Suppressor macrophage (primary cell): ENCODE data around the gene GRK5.
A peak's percentile ranks its signal among the peaks of the same experiment; 100 is the strongest.

ENCODE experiments used
- DNase-seq, 4 experiments: peaks; one replicate each; pipeline ENCODE4 v3.0.0-alpha.2; 2020 to 2022

Gene GRK5

GRCh38 chr10:119344381-119344780 lies 137.0 kb downstream of the GRK5 start:
- no peak for DNase-seq

GRCh38 chr10:119346095-119346832 lies 138.9 kb downstream of the GRK5 start:
- DNase-seq = no peak

DNA sequence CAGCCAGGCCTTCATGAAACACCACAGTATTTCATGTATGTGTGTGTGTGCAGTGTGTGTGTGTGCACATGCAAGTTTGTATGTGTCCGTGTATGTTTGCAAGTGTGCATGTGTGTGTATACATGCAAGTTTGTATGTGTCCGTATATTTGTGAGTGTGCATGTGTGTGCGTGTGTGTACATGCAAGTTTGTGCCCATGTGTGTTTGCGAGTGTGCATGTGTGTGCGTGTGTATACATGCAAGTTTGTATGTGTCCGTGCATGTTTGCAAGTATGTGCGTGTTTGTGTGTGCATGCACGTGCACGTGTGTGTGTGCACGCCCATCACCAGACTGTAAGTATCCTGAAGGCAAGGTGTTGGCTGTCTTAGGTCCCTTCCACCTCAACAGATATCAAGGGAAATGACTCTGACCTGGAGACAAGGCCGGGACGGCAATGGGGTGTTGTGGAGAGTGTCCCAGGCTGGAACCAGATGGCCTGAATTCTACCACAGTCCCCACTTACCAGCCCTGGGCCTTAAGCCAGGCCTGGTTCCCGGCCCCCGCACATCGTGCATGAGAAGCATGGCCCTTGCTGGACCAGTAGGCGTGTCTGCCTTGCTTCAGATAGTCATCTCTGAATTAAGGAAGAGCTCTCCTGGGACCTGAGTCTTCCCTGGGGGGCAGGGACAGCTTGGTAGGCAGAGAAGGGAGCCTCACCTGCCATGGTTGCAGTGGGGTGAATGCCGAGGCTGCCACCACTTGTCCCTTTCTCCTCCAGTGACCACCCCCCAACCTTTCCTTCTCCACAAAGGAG lies 140.0 kb downstream of the GRK5 start:
- DNase-seq = no peak

GRCh38 chr10:119348106-119348505 lies 140.7 kb downstream of the GRK5 start:
- DNase-seq = no peak

DNA sequence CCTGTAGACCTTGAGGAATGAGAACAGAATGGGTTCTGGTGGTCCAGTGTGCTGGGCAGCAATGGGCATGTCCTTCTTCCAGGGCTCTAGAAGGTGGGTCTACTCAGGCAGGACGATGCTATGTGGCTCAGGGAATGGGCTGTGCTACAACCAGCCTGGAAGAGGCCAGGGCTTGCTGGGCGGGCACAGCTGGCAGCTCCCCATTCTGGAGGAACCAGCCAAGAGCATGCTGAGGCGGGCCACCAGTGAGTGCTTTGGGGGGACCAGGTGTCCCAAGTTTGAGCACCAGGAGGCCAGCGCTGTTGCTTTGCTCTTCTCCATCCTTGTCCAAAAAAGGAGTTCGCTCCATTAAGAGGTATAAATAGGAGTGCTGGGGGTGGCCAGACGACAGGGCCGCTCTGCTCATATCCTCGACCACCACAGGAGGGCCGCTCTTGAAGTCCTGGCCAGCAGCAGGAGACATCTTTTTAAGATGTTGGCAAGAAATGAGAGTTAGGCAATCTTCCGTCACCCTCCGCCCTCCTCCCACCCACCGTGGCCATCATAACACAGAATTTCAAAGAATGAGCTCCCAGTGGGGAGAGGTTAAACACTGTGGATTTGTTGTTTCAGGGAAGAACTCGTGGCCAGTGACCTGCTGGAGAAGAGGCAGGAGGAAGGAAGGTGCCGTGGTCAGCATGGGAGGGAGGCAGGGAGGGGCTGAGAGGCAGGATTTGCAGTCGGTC lies 141.3 kb downstream of the GRK5 start:
- DNase-seq = peak in 2 of 4 experiments; percentile 9 to 10

- DNase-seq = no peak
These were observed 142.0 kb downstream of the GRK5 start for GRCh38 chr10:119349341-119349740.

- DNase-seq = no peak
These were observed 142.6 kb downstream of the GRK5 start for GRCh38 chr10:119349937-119350501.

DNA sequence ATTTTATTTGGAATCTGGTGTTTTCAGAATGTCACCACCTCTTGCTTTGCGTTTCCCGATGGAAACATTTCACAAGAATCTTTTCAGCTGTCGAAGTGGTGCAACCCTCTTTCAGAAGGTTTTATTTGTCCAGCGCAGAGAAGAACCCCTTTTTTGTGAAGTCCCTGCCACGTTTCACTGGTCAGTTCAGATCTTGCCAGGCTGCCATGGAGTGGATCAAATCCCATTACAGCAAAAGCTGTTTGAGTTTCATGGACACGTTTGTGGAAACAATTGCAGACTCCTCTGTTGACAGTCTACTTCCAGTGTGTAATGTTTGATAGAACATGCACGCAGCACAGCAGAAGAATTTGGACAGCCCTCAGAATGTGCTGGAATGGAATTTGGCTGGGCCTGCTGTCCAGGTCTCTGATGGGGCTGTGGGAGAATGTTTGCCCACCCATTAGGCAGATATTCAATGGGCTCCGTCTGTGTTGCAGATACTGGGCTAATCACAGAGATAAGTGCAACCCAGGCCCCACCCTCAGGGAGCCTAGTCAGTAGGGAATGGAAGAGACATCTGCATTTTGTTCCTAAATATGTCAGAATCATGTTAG lies 143.2 kb downstream of the GRK5 start:
- no peak for DNase-seq

GRCh38 chr10:119351189-119351588 lies 143.8 kb downstream of the GRK5 start:
- DNase-seq = no peak

DNA sequence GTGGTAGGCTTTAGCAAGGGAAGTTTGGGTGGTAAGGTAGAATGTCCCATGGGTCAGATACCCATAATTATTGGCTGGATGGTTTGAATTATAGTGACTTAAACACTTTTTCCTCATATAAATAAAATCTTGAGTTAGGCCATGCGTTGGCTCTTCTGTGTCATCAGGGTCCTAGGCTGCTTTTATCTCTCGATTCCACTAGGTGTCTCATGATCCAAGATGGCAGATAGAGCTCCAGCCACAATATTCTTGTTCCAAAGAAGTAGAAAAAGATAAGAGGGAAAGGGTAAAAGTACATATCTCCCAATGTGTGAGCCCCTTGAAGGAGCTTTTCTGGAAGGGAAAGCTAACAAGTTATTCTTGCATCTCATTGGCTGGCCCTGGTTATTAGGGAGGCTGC lies 144.7 kb downstream of the GRK5 start:
- DNase-seq = no peak

DNA sequence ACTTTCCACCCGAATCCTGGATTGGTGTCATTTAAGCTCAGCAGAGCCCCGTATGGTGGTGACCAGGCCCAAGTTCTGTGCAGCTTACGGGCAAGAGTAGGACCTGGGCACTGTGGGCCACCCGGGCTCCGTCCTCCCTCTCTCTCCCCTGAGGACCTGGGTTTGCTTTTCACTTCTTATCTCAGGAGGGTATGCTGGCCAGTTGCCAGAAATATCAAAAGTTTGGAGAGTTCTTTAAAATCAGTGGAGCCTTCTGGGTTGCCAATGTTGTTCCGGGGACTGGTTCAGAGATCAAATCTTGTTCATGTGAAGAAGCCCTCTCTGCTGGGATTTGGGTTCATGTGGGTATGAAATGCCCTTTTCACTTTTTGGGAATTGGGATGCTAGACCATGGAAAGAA lies 145.4 kb downstream of the GRK5 start:
- DNase-seq = no peak

DNA sequence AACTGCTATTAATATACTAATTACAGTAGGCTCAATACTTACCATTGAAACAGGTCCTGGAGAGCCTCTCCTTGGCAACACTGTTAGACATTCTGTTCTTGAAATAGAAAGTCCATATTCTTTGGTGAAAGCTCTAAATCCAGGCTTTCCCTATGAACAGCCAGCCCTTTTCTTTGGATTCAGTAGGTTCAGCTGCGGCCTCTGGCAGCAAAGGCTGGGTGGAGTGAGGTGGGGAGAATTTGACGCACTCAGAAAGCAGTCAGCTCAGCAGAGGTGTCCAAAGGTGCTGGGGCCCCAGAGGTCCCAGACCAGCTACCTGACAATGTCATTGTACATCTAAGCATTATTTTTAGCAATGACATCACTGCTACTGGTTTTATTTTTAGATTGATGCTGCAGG lies 146.1 kb downstream of the GRK5 start:
- no peak for DNase-seq

DNA sequence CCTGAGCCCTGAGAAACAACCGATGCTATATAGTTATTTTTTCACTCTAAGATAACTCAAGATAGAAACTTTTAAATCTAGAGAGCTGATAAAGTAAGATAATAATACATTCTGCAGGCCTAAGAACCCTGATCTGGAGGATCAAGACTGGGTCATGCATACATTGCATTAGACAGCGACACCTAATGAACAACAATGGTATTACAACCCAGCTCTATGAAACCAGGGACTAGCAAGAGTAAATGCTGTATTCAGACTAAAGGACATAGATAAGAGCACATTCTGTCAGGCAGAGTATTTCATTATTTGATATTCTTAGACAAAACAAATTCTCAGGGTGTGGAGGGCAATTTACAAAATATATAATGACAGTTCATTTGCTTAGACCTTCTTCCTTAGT lies 148.6 kb downstream of the GRK5 start:
- DNase-seq = no peak

DNA sequence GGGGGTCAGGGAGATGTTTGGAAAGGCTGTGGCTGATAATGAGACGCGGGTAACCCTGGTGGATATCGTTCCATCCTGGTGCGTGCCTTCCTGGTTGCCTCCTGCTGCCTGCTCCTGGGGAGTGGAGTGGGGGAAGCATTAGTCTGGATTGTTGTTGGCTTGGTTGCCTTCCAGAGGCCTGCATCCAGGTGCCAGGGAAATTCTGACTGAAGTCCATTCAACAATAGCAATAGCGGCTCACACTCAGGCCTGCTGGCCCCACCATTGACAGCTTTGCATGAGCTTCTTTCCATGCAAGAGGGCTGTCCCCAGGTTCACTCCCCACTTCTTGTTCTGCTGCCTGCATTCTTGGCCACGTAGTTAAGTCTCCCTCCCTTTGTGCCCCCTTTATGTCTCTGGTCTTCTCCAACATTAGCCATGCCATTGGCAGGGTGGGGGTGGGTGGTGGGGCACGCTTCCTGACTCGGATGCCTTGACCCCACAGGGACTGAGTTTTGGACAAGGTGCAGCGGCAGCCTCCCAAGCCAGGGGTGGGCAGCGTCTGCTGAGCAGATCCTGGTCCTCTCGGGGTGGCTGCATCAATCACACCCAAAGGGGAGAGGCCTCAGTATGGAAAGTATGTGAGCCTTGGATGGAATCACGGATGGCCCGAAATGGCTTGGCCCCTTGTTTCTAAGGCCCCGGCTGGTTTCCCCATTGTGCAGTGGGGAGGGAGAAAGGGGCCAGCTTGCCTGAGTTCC lies 150.2 kb downstream of the GRK5 start:
- DNase-seq = no peak

GRCh38 chr10:119358152-119358512 lies 150.8 kb downstream of the GRK5 start:
- no peak for DNase-seq

DNA sequence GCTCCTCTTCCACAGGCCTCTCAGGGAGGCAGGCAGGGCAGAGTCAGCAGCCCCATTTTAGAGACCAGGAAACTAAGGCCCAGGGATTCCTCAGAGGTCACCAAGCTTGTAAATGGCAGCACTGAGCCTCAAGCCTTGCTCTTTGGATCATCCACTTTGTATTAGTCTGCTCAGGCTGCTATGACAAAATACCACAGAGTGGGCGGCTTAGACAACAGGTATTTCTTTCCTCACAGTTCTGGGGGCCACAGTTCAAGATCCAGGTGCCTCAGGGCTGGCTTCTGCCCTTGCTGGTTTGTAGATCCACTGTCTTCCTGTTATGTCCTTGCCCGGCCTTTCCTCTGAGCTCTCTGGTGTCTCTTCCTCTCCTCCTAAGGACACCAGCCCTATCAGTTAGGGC lies 151.2 kb downstream of the GRK5 start:
- no peak for DNase-seq

DNA sequence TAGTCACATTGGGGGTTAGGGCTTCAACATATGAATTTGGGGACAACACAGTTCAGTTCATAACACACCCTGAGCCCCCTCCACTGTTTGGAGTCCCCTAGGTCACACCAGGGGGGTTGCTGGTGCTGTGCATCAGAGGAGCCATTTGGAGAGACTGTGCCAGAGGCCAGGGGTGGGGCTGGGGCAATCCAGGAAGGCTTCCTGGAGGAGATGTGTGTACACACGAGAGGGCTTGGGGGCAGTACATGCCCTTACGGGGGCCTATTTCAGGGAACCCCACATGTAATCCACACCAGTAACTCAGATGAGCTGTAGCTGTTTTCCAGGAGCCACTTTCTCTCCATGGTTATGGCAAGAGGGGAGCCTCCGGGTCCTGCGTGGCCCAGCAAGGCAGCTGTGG lies 151.7 kb downstream of the GRK5 start:
- DNase-seq = no peak

DNA sequence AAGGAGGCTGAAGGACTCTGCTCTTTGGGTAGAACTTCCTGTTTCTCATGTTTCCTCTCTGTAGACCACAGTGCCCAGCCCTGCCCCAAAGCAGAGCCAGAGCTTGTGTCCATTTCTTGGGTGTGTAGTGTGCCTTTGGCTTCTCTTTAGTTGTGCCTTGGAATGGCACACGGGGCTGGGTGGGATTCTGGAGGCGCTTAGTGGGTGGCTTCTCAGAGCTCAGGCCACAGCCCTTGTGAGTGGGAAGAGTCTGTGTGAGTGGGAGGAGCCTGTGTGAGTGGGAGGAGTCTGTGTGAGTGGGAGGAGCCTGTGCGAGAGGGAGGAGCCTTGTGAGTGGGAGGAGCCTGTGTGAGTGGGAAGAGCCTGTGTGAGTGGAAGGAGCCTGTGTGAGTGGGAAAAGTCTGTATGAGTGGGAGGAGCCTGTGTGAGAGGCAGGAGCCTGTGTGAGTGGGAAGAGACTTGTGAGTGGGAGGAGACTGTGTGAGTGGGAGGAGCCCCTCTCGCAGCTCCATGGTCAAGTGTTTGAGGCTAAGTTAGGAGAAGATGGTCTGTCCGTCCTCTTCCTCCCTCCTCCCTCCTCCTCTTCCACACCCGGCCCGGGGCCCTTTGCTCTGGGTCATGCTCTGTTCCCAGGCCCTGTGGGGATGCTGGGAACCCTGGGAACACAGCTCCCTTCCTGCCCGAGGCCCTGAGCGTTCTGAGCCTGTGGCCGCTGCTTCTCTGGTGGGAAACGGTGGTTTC lies 153.0 kb downstream of the GRK5 start:
- peak in 3 of 4 experiments; percentile 17 to 28 (median 24) for DNase-seq

DNA sequence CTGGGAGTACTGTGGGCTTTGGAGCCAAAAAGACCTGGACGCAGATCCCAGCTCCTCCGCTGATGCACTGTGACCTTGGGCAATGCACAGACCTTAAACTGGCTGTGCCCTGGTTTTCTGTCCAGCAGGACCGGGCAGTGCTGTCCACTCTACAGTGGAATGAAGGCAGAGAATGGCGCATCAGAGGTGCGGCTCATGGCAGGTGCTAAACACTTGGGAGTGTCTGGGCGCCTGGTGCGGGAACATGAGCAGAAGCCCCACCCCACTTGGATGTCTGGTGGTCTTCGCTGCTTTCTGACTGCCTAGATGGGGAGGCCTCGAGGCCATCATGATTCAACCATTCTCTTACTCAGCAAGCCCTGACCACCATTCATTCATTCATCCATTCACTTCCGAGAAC lies 153.7 kb downstream of the GRK5 start:
- no peak for DNase-seq

- no peak for DNase-seq
These were observed 154.8 kb downstream of the GRK5 start for GRCh38 chr10:119362122-119362521.
